ENCODE measurements around the gene SIGMAR1.

GRCh38 chr9:34637356-34638137 lies at the start of gene SIGMAR1:
- TF ChIP-seq CTCF (IDR thresholded peaks at IDR 0.05) = peak in 1 of 3 experiments; percentile 10
- no peak for TF ChIP-seq EP300 (IDR thresholded peaks at IDR 0.05)
- TF ChIP-seq POLR2A (IDR thresholded peaks at IDR 0.05; ENCODE audit: low read depth) = no peak
